Fibroblast of lung (primary cell): Measurements from ENCODE around the gene OR10H3. TPM values are rescaled to one million over a fixed set of nuclear protein-coding genes. Genes with fewer than 3 reads are reported as not detected.

Experiments
- DNase-seq, 2 donors: peaks; one replicate each; pipeline versions ENCODE4 v3.0.0 to v3.0.0-alpha.2; 2010; ENCODE audit warnings: low read depth in 2 of 2
- H2AFZ ChIP-seq: 2 replicates; pipeline ENCODE4 v1.5.1; 2012; ENCODE audit warnings: low read length, control low read depth, inconsistent platforms
- H3K27ac ChIP-seq: 2 replicates; pipeline ENCODE4 v1.5.1; 2011; ENCODE audit warnings: low read length, control low read depth; ENCODE audit not compliant: insufficient read depth
- H3K27me3 ChIP-seq: 2 replicates; pipeline ENCODE4 v1.5.1; 2011; ENCODE audit warnings: mild to moderate bottlenecking, low read length; ENCODE audit not compliant: control insufficient read depth, insufficient read depth
- H3K36me3 ChIP-seq: 2 replicates; pipeline ENCODE4 v1.5.1; 2011; ENCODE audit warnings: low read length; ENCODE audit not compliant: control insufficient read depth, insufficient read depth
- H3K4me1 ChIP-seq: 2 replicates; pipeline ENCODE4 v1.5.1; 2011; ENCODE audit warnings: low read length; ENCODE audit not compliant: control insufficient read depth, insufficient read depth; ENCODE audit errors: extremely low read depth
- H3K4me2 ChIP-seq: 2 replicates; pipeline ENCODE4 v1.5.1; 2011; ENCODE audit warnings: low read length, control low read depth; ENCODE audit not compliant: insufficient read depth; ENCODE audit errors: extremely low read depth
- H3K4me3 ChIP-seq, 4 experiments: fragments of 200-600 bp in 1 of 4; sonication (generic) in 1 of 4; replicated peaks in 1 of 4; 2 replicates each; pipeline ENCODE4 v1.5.1; 2011 to 2016; ENCODE audit warnings: low read length in 4 of 4, low read depth in 3 of 4, mild to moderate bottlenecking in 3 of 4, control low read depth in 2 of 4, inconsistent platforms in 1 of 4, mixed read lengths in 1 of 4; ENCODE audit not compliant: insufficient read depth in 1 of 4; ENCODE audit errors: control extremely low read depth in 1 of 4
- H3K79me2 ChIP-seq: 2 replicates; pipeline ENCODE4 v1.5.1; 2012; ENCODE audit warnings: mild to moderate bottlenecking, low read length, inconsistent platforms; ENCODE audit not compliant: control insufficient read depth, insufficient read depth
- H3K9ac ChIP-seq: 2 replicates; pipeline ENCODE4 v1.5.1; 2011; ENCODE audit warnings: mild to moderate bottlenecking, low read length, control low read depth; ENCODE audit not compliant: insufficient read depth
- H3K9me3 ChIP-seq: 2 replicates; pipeline ENCODE4 v1.5.1; 2012; ENCODE audit warnings: low read depth, low read length; ENCODE audit not compliant: control insufficient read depth, insufficient read depth
- H4K20me1 ChIP-seq: 2 replicates; pipeline ENCODE4 v1.5.1; 2011; ENCODE audit warnings: low read length; ENCODE audit not compliant: control insufficient read depth, insufficient read depth; ENCODE audit errors: extremely low read depth
- EZH2 ChIP-seq: IDR thresholded peaks from 2 replicates; pipeline ENCODE4 v1.5.1; 2012; ENCODE audit warnings: low read length, control low read depth, mild to moderate bottlenecking; ENCODE audit errors: missing control alignments
- polyA plus RNA-seq, 2 donors: library from polyadenylated mRNA; depleted of rRNA in 1 of 2; stranded (reverse) in 1 of 2; unstranded in 1 of 2; fragments of >200 nt; gene quantifications; 2 replicates each; pipeline ENCODE4 v1.2.1, GENCODE V29; 2011 to 2012; ENCODE audit warnings: missing spikeins in 1 of 2
- total RNA-seq: library from RNA; depleted of rRNA; stranded (reverse); fragments of >200 nt; gene quantifications from 2 replicates; pipeline ENCODE4 v1.2.1, GENCODE V29; 2014
- TF ChIP-seq, protein P1 (sequence below), 2 donors: IDR thresholded peaks in 1 of 2; conservative IDR thresholded peaks in 1 of 2; 1 replicate in 1 of 2; 2 replicates in 1 of 2; pipeline ENCODE4 v1.5.1; 2011 to 2012; ENCODE audit warnings: low read length in 2 of 2, control low read depth in 1 of 2, inconsistent platforms in 1 of 2, low read depth in 1 of 2, mild to moderate bottlenecking in 1 of 2

Gene OR10H3
- total and polyA plus RNA-seq, 2 donors (not counting 1 experiment from before 2014, with no cell fraction given): not detected

DNA sequence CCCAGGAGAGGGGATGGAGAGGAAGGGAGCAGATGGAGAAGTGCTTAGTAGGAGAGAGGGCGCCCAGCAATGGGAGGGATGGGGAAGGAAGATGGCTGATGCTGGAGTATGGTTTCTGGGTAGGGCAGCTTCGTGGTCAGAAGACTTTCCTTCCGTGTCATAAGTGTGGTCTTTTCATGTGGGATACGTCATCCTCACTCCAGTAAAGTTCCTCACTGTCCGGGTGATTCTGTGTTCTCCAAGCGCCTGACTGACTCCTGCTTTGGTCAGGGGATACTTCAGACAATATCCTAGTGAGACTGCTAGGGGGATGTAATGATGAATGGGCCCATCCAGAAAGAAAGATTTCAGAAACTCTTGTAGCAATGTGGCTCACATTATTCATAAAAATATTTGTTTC is 3.9 kb upstream of the OR10H3 start:
- Histone ChIP-seq H3K4me2 (no peak overlapping the region), H3K9ac (no peak overlapping the region), H3K4me3 (no peak overlapping the region), H3K27ac (no peak overlapping the region), H4K20me1 (no peaks in the 10 kb centered on the region), H3K79me2 (no peaks in the 10 kb centered on the region), H3K27me3 (no peaks in the 10 kb centered on the region), H3K9me3 (no peaks in the 10 kb centered on the region), H2AFZ (no peak overlapping the region), H3K36me3 (no peaks in the 10 kb centered on the region), H3K4me1 (no peaks in the 10 kb centered on the region)
- no peak for TF ChIP-seq EZH2
- TF ChIP-seq, protein P1, sequence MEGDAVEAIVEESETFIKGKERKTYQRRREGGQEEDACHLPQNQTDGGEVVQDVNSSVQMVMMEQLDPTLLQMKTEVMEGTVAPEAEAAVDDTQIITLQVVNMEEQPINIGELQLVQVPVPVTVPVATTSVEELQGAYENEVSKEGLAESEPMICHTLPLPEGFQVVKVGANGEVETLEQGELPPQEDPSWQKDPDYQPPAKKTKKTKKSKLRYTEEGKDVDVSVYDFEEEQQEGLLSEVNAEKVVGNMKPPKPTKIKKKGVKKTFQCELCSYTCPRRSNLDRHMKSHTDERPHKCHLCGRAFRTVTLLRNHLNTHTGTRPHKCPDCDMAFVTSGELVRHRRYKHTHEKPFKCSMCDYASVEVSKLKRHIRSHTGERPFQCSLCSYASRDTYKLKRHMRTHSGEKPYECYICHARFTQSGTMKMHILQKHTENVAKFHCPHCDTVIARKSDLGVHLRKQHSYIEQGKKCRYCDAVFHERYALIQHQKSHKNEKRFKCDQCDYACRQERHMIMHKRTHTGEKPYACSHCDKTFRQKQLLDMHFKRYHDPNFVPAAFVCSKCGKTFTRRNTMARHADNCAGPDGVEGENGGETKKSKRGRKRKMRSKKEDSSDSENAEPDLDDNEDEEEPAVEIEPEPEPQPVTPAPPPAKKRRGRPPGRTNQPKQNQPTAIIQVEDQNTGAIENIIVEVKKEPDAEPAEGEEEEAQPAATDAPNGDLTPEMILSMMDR (conservative IDR thresholded peaks at IDR 0.05 in 1 of 2, IDR thresholded peaks at IDR 0.05 in 1 of 2; ENCODE audit: low read depth in 1 of 2, low read length in 2 of 2): no peak
- DNase-seq: no peak

GRCh38 chr19:15740785-15741184 is 3.0 kb downstream of the OR10H3 start:
- no peak overlapping the region for H3K4me2 ChIP-seq

GRCh38 chr19:15748239-15748638 is 10.5 kb downstream of the OR10H3 start:
- no peaks in the 10 kb centered on the region for H3K27me3 ChIP-seq

More at GRCh38 chr19:15740785-15741184, 3.0 kb downstream of the OR10H3 start:
- DNase-seq: no peak
- Histone ChIP-seq H3K4me1 (no peaks in the 10 kb centered on the region), H2AFZ (no peak overlapping the region), H3K9ac (no peak overlapping the region), H4K20me1 (no peaks in the 10 kb centered on the region), H3K27me3 (no peaks in the 10 kb centered on the region), H3K36me3 (no peaks in the 10 kb centered on the region), H3K4me3 (no peak overlapping the region), H3K27ac (no peak overlapping the region), H3K79me2 (no peaks in the 10 kb centered on the region), H3K9me3 (no peaks in the 10 kb centered on the region)
- TF ChIP-seq, protein P1 (conservative IDR thresholded peaks at IDR 0.05 in 1 of 2, IDR thresholded peaks at IDR 0.05 in 1 of 2; ENCODE audit: low read depth in 1 of 2, low read length in 2 of 2): no peak
- TF ChIP-seq EZH2: no peak

More at GRCh38 chr19:15748239-15748638, 10.5 kb downstream of the OR10H3 start:
- Histone ChIP-seq H3K36me3 (no peaks in the 10 kb centered on the region), H3K4me1 (no peaks in the 10 kb centered on the region), H3K27ac (no peak overlapping the region), H3K4me2 (no peak overlapping the region), H2AFZ (no peak overlapping the region), H3K9me3 (no peaks in the 10 kb centered on the region), H3K9ac (no peak overlapping the region), H4K20me1 (no peaks in the 10 kb centered on the region), H3K79me2 (no peaks in the 10 kb centered on the region), H3K4me3 (no peak overlapping the region)
- TF ChIP-seq, protein P1 (conservative IDR thresholded peaks at IDR 0.05 in 1 of 2, IDR thresholded peaks at IDR 0.05 in 1 of 2; ENCODE audit: low read depth in 1 of 2, low read length in 2 of 2): no peak
- no peak for TF ChIP-seq EZH2
- DNase-seq: no peak
